HCEC 1CT (cell line): ENCODE results near the gene CIB4.

Source experiments
- DNase-seq: peaks from one replicate; pipeline ENCODE4 v3.0.0-alpha.2; 2017

CIB4 gene

DNA sequence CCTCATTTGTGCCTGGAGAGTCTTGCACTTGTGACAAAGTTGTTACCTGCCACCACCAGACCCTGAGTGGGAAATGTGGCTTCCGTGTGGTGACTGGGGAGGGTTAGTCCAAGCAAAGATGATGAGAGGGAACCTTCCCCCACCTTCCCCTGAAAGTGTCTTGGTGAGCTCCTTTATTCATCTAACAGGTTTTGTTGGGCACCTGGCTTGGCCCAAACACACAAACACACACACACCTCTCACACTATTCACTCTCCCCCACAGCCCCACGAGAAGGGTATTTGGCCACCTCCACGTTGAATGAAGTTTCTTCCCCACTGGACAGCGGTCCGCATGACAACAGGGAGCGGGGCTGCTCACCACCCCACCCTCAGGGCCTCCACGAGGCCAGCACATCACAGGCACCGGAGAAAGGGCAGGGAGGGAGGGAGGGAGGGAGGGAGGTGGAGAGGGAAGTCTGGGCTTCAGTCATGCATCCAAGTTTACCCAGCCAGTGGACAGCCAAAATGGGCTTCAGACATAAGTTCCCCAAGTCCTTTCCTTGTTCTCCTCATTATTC is 1.4 kb downstream of the CIB4 start:
- DNase-seq: no peak

DNA sequence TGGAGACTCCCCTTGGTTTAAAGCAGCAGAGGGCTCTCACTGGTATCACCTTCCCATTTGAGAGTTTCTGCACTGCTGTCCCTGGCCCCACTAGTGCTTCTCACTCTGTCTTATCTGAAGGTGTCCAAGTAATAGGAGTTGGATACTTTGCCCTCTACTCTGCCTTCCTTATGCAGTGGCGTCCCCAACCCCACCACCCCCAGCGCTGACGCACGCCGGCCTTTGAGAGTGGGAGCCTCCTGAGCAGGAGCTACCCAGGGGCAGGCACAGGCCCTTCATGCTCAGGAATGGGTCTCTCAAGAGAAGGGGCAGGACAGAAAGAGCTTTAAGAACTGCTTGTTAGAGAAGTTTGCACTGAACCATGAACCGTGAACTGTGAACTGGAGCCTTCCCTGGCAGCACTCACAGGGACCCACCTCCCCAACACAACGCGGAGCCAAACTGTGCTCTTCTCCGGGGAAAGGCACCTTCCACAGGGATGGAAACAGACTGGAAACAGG is 3.3 kb downstream of the CIB4 start:
- DNase-seq: no peak

DNA sequence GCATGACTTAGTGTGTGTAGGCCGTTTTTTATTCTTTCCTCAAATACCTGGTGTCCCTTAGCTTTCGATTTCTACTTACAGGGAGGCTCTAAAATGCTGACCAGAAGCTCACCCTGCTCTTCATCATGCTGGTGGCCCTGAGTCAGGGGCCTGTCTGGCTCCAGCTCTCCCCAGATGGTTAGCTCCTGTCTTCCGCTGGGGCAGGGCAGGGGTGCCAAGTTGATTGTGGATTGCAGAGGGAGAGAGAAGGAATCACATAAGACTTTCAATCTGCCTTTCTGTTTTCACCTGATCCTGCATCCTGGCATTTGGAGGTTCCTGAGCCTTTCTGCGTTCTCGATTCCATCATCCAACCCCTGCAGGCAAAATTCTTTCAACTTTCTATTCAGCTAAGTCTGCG is 4.2 kb downstream of the CIB4 start:
- DNase-seq: no peak

DNA sequence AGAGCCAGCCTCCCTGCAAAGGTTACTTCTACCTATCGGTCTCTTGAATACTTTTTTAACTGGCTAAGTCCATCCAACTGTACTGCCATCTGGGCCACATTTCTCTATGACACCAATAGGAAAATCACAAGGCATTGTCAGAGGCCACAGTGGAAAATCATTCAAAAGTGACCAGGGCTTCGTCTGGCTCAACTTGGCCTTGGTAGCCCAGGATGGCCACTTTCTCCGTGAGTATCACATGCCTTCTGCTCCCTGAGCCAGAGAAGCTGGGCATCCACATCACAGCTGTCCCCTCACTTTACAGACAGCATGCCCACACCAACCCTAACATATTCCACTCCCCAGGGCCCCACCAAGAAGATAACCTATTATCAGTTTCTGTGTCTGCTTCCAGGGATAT is 5.8 kb downstream of the CIB4 start:
- no peak for DNase-seq

DNA sequence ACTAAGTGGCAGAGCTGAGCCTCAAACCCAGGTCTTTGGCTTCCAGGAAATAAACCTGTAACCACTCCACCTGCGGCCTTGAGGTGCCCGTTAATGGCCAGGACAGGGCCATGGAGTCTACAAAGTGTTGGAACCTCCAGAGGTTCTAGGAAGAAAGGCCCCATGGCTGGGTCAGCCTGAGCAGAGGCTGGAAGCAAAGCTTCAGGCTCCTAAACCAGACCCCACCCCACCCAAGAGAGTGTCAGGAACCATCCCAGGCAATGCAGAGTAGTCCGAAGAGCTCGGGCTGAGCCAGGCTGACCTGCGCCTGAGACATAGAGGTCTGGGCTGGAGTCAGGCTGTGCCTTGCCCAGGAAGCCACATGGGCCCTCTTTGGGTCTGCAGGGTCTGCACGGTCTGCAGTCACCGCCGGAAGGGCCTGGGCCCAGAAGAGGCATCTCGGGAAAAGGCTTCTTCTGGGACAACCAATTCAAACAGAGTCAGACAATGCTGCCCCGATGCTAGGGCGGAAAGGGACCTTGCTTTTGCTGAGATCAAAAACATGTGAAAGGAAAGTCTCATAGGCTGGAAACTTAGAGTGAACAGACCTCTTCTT is 6.4 kb downstream of the CIB4 start:
- DNase-seq: no peak

DNA sequence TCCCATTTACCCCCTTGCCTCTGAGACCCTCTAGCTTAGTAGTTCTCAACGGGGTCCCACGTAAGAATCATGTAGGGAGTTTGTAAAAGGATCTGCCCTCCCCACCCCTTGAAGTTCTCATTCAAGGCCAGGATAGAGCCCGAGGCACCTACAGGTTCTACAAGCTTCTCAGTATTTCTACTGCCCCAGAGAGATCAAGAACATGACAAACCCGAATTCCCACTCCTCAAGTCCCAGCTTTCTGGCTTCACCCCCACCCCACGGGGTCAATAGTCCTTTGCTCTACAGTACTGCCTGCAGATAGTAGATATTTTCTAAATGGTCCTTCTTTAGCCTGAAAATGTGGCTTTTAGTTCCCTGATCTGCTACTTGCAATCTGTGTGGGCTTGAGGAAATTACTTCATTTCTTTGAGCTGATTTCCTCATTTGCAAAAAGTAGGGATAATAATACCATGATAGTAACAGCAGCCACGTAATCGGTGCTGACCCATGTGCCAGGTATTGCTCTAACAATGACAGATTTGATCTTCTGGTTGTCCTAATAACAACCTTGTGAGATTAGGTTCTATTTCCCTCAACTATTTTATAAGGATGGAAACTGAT is 7.1 kb downstream of the CIB4 start:
- no peak for DNase-seq

DNA sequence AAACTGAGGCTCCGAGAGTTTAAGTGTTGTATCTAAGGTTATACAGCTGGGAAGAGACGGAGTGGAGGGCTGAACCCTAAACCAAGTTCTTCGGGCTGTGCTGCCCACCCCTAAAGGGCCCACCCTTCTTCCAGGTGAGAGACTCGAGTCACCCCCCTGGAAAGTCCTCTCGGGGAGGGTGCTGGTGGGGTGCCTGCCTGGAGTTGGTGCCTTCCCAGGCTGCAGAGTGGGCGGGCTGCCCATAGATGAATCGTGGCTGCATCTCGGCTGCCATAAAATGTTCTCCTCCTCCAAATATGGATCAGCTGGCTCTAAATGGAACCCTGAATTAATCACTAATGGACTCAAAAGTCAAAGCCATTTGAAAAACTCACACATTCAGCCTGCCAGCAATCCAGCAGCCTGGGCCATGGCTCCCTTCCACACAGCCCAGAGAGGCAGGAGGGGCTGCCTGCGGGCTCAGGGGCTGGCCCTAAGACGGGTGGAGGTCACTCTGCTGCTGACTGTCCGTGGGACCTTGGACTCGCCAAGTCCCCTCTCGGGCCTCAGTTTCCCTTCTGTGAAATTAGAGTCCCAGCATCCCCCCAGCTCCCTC is 7.7 kb downstream of the CIB4 start:
- no peak for DNase-seq

DNA sequence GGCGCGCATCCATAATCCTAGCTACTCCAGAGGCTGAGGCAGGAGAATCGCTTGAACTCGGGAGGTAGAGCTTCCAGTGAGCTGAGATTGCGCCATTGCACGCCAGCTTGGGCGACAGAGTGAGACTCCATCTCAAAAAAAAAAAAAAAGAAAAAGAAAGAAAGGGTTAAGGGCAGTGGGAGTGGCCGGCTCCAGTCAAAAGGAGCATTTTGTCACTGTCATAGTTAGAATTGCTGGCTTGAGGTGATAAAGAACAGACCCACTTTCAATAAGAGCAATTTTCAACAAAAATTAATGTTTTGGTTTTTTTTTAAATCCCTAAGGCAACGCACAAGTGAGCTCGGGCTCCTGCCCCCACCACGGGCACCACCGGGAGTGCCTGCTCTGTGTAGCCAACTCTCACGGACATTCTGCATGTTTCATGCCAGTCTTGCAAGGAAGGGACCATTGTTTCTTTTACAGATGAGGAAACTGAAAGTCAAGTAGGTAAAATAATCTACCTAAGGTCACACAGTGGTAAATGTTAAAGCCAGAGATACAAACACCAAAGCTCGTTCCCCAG is 8.5 kb downstream of the CIB4 start:
- DNase-seq: no peak

DNA sequence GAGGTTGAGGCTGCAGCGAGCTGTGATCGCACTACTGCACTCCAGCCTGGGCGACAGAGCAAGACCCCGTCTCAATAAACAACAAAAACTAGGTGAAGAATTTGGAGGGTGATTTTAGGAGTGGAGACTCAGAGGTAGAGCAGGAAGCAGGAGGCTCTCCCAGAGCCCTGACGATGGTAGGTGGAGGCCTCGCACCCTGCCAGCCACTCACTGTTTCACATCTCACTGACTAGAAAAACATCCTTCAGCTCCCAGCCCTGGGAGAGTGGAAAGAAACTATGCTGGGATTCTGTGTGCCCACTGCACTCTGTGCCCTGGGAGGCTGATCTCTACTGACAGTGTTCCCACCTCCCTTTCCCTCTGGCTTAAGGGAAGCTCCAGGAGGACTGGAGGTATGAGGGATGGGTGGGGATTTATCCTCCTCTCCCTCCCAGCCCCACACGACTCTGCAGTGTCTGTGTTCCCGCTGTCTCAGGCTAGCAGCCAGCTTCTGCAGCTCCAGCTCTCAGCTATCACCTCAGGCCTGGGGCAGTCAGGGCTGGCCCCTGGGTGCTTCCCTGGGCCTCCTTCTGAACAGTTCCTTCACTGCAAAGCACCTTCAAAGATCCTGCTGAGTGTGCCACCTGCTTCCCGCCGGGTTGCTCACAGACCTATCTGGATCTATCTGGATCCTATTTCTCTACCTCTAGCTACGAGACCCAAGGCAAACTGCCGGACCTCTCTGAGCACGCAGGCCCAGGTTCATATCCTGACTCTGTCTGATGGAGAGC is 9.6 kb downstream of the CIB4 start:
- no peak for DNase-seq

DNA sequence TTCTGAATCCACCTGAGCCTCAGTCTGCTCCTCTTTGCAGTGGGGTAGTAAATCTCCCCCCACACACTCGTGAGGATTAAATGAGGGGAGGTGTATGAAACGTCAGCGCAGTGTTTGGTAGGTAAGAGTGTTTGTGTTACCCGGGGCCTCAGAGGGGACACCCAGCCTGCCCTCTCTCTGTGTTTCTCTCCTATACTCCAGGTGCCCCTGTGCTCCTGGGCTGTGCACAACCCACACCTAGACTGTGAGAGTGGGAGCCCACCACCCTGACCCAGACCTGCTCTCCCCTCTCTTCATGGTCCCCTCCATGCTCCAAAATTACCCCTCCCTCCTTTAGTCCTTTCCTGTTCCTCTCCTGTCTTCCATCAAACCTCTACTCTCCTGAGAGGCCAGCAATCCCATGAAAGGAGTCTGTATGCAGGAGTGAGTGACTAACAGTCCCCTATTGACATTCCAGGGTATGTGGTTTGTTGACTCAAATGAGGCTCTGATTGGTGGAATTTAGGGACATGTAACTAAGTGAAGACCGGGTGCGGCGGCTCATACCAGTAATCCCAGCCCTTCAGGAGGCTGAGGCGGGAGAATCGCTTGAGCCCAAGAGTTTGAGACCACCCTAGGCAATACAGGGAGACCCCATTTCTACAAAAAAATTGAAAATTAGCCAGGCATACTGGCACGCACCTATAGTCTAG is 10.4 kb downstream of the CIB4 start:
- peak; percentile 59 for DNase-seq

DNA sequence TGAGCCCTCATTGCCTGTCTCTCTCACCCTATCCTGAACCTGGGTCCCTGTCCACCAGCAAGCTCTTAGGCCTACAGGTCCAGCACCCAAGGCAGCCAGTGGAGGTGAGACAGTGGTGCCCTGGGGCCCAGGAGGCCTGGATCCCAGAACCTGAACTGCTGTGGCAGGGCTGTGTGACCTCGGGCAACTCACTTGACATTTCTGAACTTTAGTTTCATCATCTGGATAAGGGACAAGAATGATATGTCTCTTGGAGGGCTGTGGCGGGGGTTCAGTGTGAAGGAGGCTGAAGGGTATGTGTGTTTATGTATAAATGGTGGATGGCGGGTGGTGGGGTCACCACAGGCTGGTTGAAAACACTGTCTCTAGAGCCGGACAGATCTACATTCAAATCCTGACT is 10.9 kb downstream of the CIB4 start:
- DNase-seq: no peak

DNA sequence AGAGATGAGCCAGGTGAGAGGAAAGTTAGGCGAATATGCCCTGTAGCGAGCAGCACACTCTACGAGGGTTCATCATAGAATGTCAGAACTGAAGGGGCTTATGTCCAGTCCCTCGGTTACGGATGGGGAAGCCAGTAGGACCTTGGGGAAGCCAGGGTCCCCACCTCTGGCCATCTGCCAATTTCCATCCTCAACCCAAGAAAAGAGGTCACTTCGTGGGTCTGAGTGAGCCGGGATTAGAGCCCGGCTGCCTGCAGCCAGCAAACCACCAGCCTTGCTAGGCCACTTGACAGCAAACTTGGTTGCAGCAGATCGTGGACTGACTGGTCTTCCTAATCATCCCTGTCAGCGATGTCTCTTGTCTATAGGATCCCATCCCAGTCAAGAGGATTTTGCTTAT is 11.4 kb downstream of the CIB4 start:
- no peak for DNase-seq

DNA sequence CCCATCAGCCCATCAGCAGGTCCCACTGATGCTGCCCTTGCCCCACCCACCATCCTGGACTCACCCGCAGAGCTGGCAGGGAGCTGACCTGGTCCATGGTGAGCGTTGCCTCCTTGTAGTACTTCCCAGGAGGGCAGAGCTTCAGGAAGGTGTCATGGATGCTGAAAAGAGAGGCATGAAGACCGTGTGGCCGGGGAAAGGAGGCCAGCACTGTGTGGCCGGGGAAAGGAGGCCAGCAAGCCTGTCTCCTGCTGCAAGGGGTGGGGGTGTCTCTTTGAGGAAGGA is 11.9 kb downstream of the CIB4 start:
- no peak for DNase-seq

DNA sequence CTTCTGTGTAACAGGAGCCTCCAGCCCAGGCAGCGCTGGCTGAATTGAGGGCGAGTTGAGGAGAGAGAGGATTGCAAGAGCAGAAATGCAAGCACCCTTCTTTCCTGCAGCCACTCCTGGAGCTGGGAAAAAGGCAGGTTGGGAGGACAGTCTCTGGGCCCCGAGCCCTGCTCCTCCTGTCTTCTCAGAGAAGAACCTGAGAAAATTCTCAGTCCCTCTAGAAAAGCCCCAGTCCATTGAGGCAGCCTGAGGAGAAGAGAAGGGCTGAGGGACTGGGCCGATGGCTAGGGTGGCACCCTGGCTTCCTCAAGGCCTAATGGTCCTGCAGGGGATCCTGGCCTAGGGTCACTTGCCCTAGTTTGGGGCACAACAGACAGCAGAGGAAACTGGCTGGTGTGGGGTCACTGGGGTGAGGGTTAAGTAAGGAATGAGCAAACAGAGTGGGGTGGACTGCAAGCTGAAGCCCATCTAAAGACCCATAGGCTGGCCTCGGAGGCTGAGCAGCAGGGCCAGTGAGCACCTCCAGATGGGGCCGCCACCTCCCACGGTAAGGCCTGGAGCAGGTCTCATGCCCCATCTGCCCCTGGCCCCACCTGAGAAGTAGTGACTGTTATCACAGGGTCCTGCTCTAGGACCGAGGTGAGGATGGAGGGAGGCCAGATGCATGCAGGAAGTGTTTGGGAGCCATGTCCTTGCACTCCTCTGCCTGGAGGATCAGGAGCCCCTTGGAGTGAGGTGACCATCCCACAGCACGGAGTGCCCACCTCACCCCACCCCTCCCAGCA is 12.4 kb downstream of the CIB4 start:
- DNase-seq: no peak

DNA sequence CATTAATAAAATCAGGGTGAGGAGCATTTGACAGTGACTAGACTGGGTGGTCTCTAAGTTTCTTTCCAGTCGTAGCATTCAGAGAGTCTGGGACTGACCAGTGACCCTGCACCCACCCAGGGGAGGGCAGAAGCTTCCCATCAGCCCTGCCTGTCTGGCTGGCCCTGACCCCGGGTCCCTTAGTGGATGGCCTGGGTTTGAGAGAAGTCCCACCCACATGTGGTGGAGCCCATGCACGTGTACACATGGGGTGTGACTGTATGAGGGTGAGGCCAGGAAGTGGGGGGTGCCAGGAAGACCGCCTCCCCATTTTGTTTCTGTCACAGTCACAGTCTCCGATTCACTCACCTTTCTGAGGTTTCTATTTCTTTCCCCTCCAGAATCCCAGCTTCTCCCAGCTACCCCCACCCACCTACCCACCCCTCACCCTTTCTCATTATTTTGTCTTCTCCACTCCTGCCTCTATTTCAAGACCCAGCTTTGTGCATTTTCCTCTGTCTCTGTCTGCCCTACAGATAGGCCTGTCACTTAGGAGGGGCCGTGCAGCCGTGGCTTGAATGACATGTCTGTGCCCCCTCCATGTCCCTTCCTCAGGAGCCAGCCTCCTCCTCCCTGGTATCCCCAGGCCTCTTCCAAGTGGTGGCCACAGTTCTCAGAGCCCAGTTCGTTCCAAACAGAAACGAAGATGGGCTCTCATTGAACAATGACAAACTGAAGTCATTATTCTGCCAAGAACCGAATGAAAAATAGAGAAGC is 13.6 kb downstream of the CIB4 start:
- DNase-seq: no peak

DNA sequence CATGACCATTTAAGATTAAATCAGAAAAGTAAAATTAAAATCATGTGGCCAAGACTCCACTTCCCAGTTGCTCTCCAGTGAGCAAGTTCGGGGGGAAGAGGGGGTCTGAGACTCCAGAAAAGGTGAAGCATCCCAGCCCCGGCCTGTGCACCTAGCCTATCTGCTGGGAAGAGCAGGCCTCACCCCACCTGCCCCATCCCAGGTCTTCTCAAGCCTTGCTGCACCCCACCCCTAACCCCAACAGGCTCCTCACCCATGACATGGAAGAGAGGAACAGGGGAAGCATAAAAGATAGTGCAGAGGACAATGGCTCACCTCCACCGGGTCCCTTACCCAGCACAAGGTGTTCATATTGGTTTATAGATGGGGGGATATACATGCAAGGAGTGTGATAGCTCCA is 14.6 kb downstream of the CIB4 start:
- DNase-seq: no peak

DNA sequence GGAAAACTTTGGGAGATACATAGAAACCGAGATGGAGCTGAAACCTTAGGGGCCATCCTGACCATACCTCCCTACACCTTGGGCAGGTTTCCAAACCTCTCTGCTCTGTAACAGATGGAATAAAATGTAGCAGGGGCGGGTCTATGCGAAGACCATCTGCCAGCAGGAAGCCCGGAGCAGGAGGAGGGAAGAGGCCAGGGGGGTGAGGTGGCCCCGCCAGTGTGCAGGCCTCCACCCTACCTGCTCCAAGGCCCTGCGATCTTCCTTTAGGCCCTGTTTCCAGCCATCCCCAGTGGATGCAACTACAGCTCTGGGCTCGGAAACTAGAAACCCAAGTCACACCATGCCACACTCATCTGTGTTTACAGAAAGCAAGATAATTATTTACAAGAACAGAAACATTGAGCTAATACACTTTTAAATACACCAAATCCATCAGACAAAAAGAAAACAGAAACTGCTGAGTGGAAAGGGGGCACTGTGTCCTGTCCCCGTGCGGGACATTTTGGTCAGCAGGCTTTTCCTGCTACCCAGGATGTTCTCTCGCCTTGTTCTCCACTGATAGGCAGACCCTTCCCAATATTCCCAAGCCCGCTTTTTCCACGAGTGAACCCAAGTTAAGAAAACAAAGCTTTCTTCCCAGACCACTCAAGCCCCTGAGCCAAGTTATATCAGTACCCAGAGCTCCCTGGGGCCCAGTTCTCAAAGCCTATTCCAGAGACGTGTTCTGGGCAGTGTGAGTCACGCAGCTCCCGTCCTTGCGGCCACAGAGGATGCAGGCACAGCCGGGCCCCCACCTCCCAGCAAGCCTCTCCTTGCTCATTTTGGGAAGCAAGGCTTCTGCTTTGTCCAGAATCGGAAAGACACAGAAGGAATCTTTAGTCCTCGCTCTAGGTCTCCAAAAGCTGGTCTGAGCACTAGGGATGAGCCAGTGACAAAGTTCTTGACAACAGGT is 17.3 kb downstream of the CIB4 start:
- peak; percentile 52 for DNase-seq

DNA sequence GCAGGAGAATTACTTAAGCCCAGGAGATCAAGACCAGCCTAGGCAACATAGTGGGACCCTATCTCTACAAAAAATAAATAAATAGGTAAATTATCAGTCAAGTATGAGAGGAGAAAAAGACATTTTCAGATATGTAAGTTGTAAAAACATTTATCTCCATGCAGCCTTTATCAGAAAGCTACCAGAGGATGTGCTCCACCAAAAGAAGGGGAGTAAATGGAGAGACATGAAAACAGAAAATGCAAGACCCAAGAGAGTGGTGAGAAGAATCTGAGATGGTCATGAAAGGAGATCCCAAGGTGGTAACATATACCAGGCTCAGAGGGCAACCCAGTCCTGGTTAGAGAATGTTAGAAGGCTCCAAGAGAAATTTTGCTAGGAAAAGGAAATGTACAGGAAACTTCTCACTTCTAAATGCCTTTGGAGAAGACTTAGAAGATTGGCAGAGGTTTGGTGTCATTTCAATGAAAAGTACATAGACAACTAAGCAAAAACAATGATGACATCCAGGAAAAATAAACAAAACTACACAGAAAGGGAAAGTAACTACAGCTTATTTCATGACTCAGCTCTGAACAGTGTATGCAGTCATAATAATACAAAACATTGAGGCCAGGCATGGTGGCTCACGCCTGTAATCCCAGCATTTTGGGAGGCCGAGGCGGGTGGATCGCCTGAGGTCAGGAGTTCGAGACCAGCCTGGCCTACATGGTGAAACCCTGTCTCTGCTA is 19.5 kb downstream of the CIB4 start:
- DNase-seq: peak; percentile 50

DNA sequence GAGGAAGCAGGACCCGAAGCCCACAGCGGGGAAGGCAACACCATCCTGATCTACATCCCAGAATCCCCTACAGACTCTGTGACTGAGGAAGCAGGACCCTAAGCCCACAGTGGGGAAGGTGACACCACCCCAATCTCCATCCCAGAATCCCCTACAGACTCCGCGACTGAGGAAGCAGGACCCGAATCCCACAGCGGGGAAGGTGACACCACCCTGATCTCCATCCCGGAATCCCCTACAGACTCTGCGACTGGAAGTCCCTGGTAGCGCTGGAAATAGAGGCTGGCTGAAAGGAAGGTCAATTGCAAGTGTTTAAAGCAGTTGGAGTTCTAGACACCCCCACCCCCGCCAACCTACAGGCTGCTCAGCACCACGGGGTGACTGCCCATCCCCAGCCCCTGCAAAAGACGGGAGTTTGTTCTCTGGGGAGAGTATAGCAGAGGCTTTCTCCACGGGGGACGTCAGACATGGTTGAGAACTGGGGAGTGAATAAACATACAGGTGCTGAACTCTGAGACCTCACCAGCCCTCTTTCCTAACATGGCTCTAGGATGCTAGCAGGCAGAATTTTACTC is 21.0 kb downstream of the CIB4 start:
- no peak for DNase-seq
